Hippocampal formation (tissue), 2 donors: ENCODE results near the gene PRR3.

ENCODE experiments used
- DNase-seq, 2 donors: peaks; one replicate each; lab custom pipeline; 2025; lab: John Stamatoyannopoulos, UW

PRR3 gene

DNA sequence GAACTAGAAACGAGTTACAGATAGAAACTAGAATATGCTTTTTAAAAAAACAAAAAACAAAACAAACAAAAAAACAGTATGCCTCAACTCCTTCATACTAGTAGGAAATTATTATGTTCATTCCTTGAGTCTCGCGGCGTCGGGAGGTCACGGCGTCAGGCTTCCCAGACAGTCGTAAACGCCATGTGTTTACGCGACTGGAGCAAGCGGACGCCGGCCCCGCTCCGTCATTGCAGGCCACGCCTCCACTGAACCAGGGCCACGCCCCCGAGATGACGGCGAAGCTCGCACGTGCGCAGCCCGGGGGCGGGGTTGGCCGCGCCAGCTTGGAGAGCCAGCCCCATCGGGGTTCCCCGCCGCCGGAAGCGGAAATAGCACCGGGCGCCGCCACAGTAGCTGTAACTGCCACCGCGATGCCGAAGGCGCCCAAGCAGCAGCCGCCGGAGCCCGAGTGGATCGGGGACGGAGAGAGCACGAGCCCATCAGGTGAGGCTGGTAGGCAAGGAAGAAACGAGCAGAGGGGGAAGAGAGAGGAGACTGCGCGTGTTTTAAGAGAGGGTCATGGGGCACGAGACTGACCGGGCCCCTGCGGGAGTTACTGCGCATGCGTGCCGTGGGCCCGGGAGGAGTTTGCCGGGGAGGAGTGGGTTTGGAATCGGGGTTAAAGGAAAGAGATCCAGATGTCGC is 14.1 kb downstream of the PRR3 start, which contains the start of gene ABCF1:
Gene ABCF1, plus strand, starts transcription at position 368 of the 687 bp plus-strand sequence. Its CDS starts 46 bp downstream, at position 414.
- peak; percentile 94 to 96 for DNase-seq

DNA sequence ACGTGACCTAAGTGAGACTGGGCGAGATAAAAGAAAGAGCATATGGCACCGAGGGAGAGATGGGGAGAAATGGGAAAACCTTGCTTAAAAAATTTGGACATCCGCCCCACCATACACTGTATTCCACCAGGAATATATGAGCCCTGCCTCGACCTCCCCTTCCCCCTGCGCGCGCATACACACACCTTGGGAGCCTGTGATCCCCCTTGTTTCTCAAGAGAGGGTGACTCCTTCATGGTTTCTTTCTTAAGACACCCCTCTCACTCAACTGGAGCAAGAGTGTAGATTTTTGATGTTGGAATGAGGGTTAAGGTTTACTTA is 14.6 kb downstream of the PRR3 start:
- DNase-seq = no peak

GRCh38 chr6:30572148-30572547 is 15.1 kb downstream of the PRR3 start:
- no peak for DNase-seq

DNA sequence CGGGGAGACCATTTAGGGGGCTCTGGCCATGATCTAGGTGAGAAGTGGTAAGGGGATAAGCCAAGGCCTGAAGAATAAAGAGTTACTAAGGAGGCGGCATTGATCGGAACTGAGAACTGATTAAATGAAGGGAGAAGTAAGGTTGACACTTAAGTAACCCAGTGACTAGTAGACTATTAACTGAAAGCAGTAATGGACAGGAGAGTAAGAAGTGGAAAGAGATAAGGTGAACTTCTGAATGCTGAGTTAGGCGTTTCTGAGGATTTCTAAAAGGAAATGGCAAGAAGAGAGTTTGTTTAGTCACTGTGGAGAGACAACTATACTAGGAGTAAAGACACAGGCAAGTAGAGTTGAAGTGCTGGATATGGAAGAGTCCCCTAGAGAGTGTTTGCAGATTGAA is 16.0 kb downstream of the PRR3 start:
- no peak for DNase-seq

DNA sequence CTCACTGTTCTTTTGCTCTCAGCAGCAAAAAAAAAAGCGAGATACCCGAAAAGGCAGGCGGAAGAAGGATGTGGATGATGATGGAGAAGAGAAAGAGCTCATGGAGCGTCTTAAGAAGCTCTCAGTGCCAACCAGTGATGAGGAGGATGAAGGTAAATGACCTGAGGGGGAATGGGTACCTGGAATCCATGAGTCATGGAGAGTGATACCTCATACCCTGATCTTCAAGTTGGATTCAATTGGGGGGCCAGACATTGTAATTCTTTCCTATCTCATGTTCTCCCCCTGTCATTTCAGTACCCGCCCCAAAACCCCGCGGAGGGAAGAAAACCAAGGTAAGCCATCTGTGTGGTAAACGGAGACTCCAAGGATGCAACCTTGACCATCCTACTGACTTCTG is 21.0 kb downstream of the PRR3 start:
- no peak for DNase-seq

DNA sequence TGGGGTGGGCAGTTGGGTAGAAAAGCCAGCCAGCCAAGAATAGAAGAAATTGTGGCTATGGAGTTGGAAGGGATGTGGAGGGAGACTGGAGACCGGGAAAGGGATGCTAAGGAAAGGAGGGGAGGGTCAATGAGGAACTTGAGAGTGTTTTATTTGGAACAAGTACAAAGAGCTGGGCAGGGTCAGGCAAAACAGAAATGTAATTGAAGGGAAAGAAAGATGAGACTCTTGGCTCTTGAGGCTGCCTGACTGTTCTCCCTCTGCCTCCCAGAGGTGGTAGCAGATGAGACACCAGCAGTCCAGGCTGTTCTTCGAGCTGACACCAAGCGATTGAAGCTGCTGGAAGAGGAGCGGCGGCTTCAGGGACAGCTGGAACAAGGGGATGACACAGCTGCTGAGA is 26.8 kb downstream of the PRR3 start:
- no peak for DNase-seq

DNA sequence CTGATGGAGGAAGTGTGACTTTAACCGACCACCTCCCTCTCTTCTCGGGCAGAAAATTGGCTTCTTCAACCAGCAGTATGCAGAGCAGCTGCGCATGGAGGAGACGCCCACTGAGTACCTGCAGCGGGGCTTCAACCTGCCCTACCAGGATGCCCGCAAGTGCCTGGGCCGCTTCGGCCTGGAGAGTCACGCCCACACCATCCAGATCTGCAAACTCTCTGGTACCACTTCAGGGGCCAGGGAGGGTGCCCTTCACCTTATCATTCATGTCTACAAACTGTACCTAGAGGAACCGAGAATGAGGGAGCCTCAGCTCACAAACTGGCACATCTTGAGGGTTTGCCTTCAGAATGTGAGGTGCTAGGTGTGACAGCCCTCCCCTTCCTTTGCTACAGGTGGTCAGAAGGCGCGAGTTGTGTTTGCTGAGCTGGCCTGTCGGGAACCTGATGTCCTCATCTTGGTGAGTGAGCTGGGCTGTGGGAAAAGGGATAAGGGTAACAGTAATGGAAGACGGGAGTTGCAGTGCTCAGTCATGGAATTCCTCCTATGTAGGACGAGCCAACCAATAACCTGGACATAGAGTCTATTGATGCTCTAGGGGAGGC is 32.8 kb downstream of the PRR3 start:
- DNase-seq = no peak

DNA sequence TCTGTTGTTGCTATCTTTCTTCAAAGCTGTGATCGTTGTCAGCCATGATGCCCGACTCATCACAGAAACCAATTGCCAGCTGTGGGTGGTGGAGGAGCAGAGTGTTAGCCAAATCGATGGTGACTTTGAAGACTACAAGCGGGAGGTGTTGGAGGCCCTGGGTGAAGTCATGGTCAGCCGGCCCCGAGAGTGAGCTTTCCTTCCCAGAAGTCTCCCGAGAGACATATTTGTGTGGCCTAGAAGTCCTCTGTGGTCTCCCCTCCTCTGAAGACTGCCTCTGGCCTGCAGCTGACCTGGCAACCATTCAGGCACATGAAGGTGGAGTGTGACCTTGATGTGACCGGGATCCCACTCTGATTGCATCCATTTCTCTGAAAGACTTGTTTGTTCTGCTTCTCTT is 33.4 kb downstream of the PRR3 start:
- no peak for DNase-seq

DNA sequence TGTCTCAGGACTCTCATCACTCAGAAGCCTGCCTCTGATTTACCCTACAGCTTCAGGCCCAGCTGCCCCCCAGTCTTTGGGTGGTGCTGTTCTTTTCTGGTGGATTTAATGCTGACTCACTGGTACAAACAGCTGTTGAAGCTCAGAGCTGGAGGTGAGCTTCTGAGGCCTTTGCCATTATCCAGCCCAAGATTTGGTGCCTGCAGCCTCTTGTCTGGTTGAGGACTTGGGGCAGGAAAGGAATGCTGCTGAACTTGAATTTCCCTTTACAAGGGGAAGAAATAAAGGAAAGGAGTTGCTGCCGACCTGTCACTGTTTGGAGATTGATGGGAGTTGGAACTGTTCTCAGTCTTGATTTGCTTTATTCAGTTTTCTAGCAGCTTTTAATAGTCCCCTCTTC is 33.9 kb downstream of the PRR3 start:
- DNase-seq = no peak

- DNase-seq = no peak
These were observed 35.2 kb downstream of the PRR3 start for GRCh38 chr6:30592287-30592686.

GRCh38 chr6:30597315-30598144 is 40.4 kb downstream of the PRR3 start:
- peak; percentile 30 to 54 for DNase-seq

- no peak for DNase-seq
These were observed 42.0 kb downstream of the PRR3 start for GRCh38 chr6:30598912-30599624.

GRCh38 chr6:30599625-30600324 is 42.7 kb downstream of the PRR3 start:
- no peak for DNase-seq

GRCh38 chr6:30600451-30600961 is 43.4 kb downstream of the PRR3 start:
- DNase-seq = no peak

- no peak for DNase-seq
These were observed 44.3 kb downstream of the PRR3 start for GRCh38 chr6:30601436-30601814.

DNA sequence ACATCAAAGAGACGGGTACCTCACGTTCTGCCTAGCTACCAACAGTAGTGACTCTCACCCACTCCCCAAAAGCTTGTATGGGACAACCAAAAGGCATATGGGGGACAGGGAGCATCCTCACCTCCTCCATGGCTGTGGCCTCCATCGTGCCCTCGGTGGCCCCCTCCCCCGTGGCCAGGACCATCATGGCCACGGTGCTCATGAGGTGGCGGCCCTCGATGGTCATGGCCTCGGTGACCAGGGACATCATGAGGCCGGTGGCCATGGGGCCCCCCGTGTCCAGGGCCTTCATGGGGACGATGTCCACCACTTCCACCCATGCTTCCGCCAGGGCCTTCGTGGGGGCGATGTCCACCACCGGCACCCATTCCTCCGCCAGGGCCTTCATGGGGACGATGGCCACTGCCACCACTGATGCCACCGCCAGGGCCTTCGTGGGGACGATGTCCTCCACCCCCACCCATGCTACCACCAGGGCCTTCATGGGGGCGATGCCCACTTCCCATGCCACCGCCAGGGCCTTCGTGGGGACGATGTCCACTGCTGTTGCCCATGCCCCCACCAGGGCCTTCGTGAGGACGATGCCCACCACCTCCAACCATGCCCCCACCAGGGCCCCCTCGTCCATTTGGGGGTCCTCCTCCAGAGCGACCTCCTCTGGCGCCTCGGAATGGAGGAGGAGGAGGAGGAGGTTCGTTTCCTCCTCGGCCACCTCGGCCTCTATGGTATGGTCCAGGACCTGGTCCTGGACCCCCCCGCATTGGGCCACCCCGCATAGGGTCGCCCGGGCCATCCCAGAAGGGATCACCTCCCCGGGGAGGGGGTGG is 44.9 kb downstream of the PRR3 start:
- no peak for DNase-seq

DNA sequence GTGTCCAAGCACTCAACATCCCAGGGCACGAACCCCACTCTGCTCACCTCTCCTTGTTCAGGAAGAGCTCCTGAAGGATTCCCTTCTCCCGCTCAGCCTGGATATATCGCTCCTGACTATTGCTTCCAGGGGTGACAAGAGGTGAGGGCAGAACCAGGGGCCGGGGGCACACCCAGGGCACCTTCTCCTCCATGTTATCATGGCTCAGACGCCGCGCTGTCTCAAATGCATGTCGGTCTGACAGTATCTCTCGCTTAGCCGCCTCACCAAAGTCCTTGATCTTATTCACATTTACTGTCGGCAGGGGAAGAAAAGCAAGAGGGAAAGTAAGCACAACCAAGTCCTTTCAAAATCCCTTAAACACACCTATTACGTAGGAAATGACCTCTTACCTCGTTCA is 46.9 kb downstream of the PRR3 start:
- no peak for DNase-seq

GRCh38 chr6:30610065-30610464 is 53.0 kb downstream of the PRR3 start:
- DNase-seq = no peak

DNA sequence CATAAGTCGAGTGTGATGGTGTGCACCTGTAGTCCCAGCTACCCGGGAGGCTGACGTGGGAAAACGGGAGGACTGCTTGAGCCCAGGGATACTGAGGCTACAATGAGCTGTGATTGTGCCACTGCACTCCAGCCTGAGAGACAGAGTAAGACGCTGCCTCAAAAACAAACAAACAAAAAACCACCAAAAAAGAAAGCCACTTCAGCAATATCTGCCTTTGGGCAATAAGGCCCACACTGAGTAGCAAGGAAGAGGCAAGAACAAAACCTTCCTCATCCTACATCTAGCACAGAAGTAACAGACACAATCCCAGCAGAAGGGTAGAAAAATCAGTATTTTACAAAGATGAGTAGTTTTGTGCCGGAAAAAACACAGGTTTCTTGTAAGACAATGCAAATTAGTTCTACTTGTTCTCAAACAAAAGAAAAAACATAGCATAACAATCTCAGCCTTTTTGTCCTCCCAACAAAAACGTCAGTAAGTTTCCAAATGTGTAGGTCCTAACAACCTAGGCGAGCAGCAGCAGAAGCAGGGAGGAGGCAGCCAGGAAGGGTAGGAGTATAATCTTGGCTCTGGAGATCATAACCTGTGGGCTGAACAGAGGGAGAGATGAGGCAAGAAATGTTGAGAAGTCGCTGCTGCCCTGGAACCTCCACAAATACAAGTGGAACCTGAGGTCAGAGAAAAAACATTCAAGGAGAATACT is 54.2 kb downstream of the PRR3 start:
- DNase-seq = no peak

- no peak for DNase-seq
These were observed 54.7 kb downstream of the PRR3 start for GRCh38 chr6:30611856-30612194.
